K562 (cell line): ENCODE measurements around the gene ASB4. TPM values are rescaled to one million over a fixed set of nuclear protein-coding genes. Genes with fewer than 3 reads are reported as not detected.

ENCODE experiments used
- ATAC-seq: fragments of 200-7000 bp; cut with Tn5 transposase; 3 replicates; pipeline ENCODE4 v1.9.1; 2020; ENCODE audit warnings: moderate library complexity
- BruUV-seq: library from RNA; stranded (reverse); fragments of 400-500 nt; replicated peaks from 2 replicates; lab custom pipeline; 2021; lab: Mats Ljungman, UMichigan
- CTCF ChIA-PET: fragments of 300-600 bp; formaldehyde crosslinking; extraction: SDS; loops from one replicate; lab custom pipeline; 2021; ENCODE audit warnings: low intra/inter-chr PET ratio; lab: Yijun Ruan, JAX
- POLR2A ChIA-PET: fragments of 300-600, 350-650 bp; sonication (Branson Sonifier 250); formaldehyde crosslinking; extraction: SDS; loops from one replicate; lab custom pipeline; 2021; ENCODE audit warnings: antibody characterized with exemption, inconsistent platforms; lab: Yijun Ruan, JAX
- DNase-seq, 4 experiments: peaks; one replicate each; pipeline versions ENCODE4 v3.0.0 to v3.0.0-alpha.2; 2011 to 2018; ENCODE audit warnings: low spot score in 3 of 4, mixed read lengths in 3 of 4; ENCODE audit errors: extremely low read depth in 1 of 4
- FAIRE-seq: peaks from 2 replicates; lab custom pipeline; 2011; peaks lifted over from hg19 to GRCh38; lab: Jason Lieb, UNC
- H2AFZ ChIP-seq: 2 replicates; pipeline ENCODE4 v1.6.0; 2011; ENCODE audit warnings: low read depth, low read length, control low read depth, inconsistent platforms
- H3K27ac ChIP-seq: fragments of 200-600 bp; 3 replicates; pipeline ENCODE4 v1.8.0; 2011; ENCODE audit warnings: low read depth, mild to moderate bottlenecking, control low read depth, inconsistent platforms, low read length, moderate library complexity, mixed read lengths; ENCODE audit errors: extremely low read depth
- H3K27me3 ChIP-seq, 2 experiments: fragments of 300-600 bp in 1 of 2; 2 replicates in 1 of 2; 3 replicates in 1 of 2; pipeline versions ENCODE4 v1.6.0 to v1.8.0; 2011; ENCODE audit warnings: inconsistent platforms in 2 of 2, low read length in 2 of 2, mild to moderate bottlenecking in 1 of 2, mixed read lengths in 1 of 2, moderate library complexity in 1 of 2; ENCODE audit not compliant: control insufficient read depth in 2 of 2, insufficient read depth in 2 of 2
- H3K36me3 ChIP-seq: fragments of 300-600 bp; 3 replicates; pipeline ENCODE4 v1.8.0; 2011; ENCODE audit warnings: mild to moderate bottlenecking, low read length, inconsistent platforms; ENCODE audit not compliant: control insufficient read depth, insufficient read depth
- H3K4me1 ChIP-seq, 2 experiments: fragments of 200-600 bp in 1 of 2; replicated peaks in 1 of 2; 2 replicates in 1 of 2; 3 replicates in 1 of 2; pipeline versions ENCODE4 v1.5.1 to v1.8.0; 2011; ENCODE audit warnings: inconsistent platforms in 2 of 2, low read length in 2 of 2, mild to moderate bottlenecking in 1 of 2, mixed read lengths in 1 of 2, moderate library complexity in 1 of 2; ENCODE audit not compliant: control insufficient read depth in 2 of 2, insufficient read depth in 2 of 2
- H3K4me2 ChIP-seq: 2 replicates; pipeline ENCODE4 v1.6.1; 2011; ENCODE audit warnings: low read length, control low read depth, inconsistent platforms, mixed read lengths; ENCODE audit not compliant: insufficient read depth
- H3K4me3 ChIP-seq: fragments of 200-600 bp; sonication (generic), shearing (Covaris generic); 2 replicates; pipeline ENCODE4 v1.5.1; 2016; ENCODE audit warnings: control low read depth, inconsistent platforms
- H3K79me2 ChIP-seq: fragments of 200-600 bp; 3 replicates; pipeline ENCODE4 v1.8.0; 2011; ENCODE audit warnings: low read length, inconsistent platforms; ENCODE audit not compliant: control insufficient read depth, insufficient read depth
- H3K9ac ChIP-seq, 2 experiments: 2 replicates each; pipeline versions ENCODE4 v1.6.0 to v1.6.1; 2011; ENCODE audit warnings: low read depth in 2 of 2, low read length in 2 of 2, control low read depth in 1 of 2, inconsistent platforms in 1 of 2, mild to moderate bottlenecking in 1 of 2, mixed read lengths in 1 of 2; ENCODE audit not compliant: insufficient read depth in 1 of 2
- H3K9me1 ChIP-seq: one replicate; pipeline ENCODE4 v1.6.0; 2011; ENCODE audit warnings: inconsistent platforms, mild to moderate bottlenecking, low read length, moderate library complexity; ENCODE audit not compliant: control insufficient read depth, insufficient read depth
- H3K9me3 ChIP-seq: replicated peaks from 2 replicates; pipeline ENCODE4 v1.5.1; 2011; ENCODE audit warnings: low read depth, low read length, inconsistent platforms; ENCODE audit not compliant: control insufficient read depth, insufficient read depth
- H4K20me1 ChIP-seq: replicated peaks from 2 replicates; pipeline ENCODE4 v1.6.1; 2011; ENCODE audit warnings: low read length, inconsistent platforms, mixed read lengths; ENCODE audit not compliant: control insufficient read depth, insufficient read depth
- ARID3A ChIP-seq: IDR thresholded peaks from 2 replicates; pipeline ENCODE4 v1.6.1; 2012; ENCODE audit warnings: low read depth, low read length, improper control_type of control experiment, borderline replicate concordance
- CBX2 ChIP-seq: fragments of 200-600 bp; sonication (generic); IDR thresholded peaks from one replicate; pipeline ENCODE4 v1.6.1; 2012; ENCODE audit warnings: mild to moderate bottlenecking, low read length, inconsistent platforms; ENCODE audit not compliant: insufficient read depth, poor library complexity, severe bottlenecking
- HDAC6 ChIP-seq: IDR thresholded peaks from 2 replicates; pipeline ENCODE4 v1.6.1; 2012; ENCODE audit warnings: low read depth, mild to moderate bottlenecking, control low read depth, inconsistent platforms, low read length, moderate library complexity
- HEY1 ChIP-seq: fragments of 250-450 bp; sonication (Bioruptor Pico); IDR thresholded peaks from 2 replicates; pipeline ENCODE4 v1.5.0; 2020; ENCODE audit warnings: mild to moderate bottlenecking, moderate library complexity, borderline replicate concordance
- RCOR1 ChIP-seq, 2 experiments: IDR thresholded peaks; 2 replicates each; pipeline ENCODE4 v1.6.1; 2012; ENCODE audit warnings: low read depth in 2 of 2, low read length in 2 of 2, borderline replicate concordance in 1 of 2, improper control_type of control experiment in 1 of 2
- WGBS: fragments of 100-300 bp; shearing (Covaris generic); methylation state at CpG from one replicate; pipeline ENCODE4 v1.1.6; 2016; ENCODE audit warnings: low coverage, mixed read lengths; ENCODE audit not compliant: insufficient coverage; ENCODE audit errors: missing lambda C conversion rate; 5-methylcytosine and 5-hydroxymethylcytosine counted together
- in situ Hi-C: fragments of 300-500 bp; cut with MboI; formaldehyde crosslinking; loops from 4 replicates; pipeline ENCODE4 v1.15.0; 2018; ENCODE audit warnings: inconsistent platforms, mixed read lengths
- intact Hi-C: fragments of 100-400 bp; cut with micrococcal nuclease; formaldehyde crosslinking; loops from 2 replicates; pipeline ENCODE4 v1.14.2; 2022
- polyA plus RNA-seq, 8 experiments: library from polyadenylated mRNA; depleted of rRNA in 4 of 8; stranded (reverse) in 5 of 8; unstranded in 3 of 8; fragments of >200 nt; fragmentation: Nextera tagmentation in 2 of 8; fragmentation: Illumina TruSeq in 1 of 8; extraction: Ambion mirVana in 2 of 8; extraction: Trizol in 1 of 8; gene quantifications; 2 replicates each; pipeline versions ENCODE4 v1.2.1 to v1.2.3, GENCODE V29; 2011 to 2014; ENCODE audit warnings: inconsistent platforms in 1 of 8, missing spikeins in 1 of 8
- total RNA-seq, 7 experiments: library from RNA; depleted of rRNA in 6 of 7; stranded (reverse); fragments of >200 nt in 6 of 7; fragmentation: Illumina TruSeq in 2 of 7; extraction: Trizol in 2 of 7; gene quantifications; 2 replicates each; pipeline versions ENCODE4 v1.2.1 to v1.2.3, GENCODE V29; 2011 to 2021; ENCODE audit warnings: low replicate concordance in 1 of 7

The ASB4 gene
- total and polyA plus RNA-seq, 9 of the 15 experiments (the other 6 are each of a cell fraction or from before 2014, with no cell fraction given) = 0.03 to 0.07 TPM; not detected in 7

GRCh38 chr7:95585426-95585789, 99.7 kb downstream of the ASB4 start (continued):
- TF ChIP-seq HEY1 (no peak), RCOR1 (IDR thresholded peaks at IDR 0.05; ENCODE audit: borderline replicate concordance in 1 of 2, low read depth in 2 of 2, low read length in 2 of 2) (no peak), HDAC6 (no peak), ARID3A (no peak)
- TF ChIP-seq, all 486 proteins: peak for 0

DNA sequence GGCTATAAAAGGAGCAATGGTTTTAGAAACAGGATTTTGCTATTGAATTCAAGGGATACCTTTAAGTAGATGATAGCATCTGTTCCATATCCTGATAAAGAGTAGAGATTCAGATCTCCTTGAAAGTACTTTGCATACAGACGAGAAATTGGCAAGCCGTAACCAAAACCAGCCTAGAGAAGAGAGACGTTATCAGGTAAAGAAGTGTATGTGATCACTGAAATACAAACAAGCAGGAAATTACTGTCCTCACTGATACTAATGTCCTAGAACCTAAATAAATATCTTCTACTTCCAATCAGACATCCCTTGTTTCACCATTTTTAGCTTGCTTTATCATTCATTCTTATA, 101.2 kb downstream of the ASB4 start:
- BruUV-seq = no TSS peak
- intact Hi-C loops (no loop called here), in situ Hi-C loops (no loop called here)
- no peak overlapping the region for H3K4me2 ChIP-seq
- POLR2A ChIA-PET = no interaction called here
- WGBS = 0% methylated on average over 3 of the region's 3 CpGs
- no peaks in the 10 kb centered on the region for H3K27me3 ChIP-seq
- ATAC-seq (no peak), DNase-seq (no peak), FAIRE-seq (no peak)
- no peak overlapping the region for H2AFZ ChIP-seq
- H3K4me1 ChIP-seq = no peaks in the 10 kb centered on the region
- no peak overlapping the region for H3K4me3 ChIP-seq
- CTCF ChIA-PET = no interaction called here
- no peaks in the 10 kb centered on the region for H3K9me1 ChIP-seq
- H3K36me3 ChIP-seq = no peaks in the 10 kb centered on the region
- H3K9me3 ChIP-seq = no peaks in the 10 kb centered on the region
- H3K27ac ChIP-seq = no peak overlapping the region
- H4K20me1 ChIP-seq = no peaks in the 10 kb centered on the region
- no peak overlapping the region for H3K9ac ChIP-seq
- H3K79me2 ChIP-seq = no peaks in the 10 kb centered on the region
- no peak for TF ChIP-seq CBX2
